ENCODE measurements around the gene ZC3HAV1.

ZC3HAV1 gene

GRCh38 chr7:139004321-139005090 lies 105.0 kb downstream of the ZC3HAV1 start:
- DNase-seq: no peak

GRCh38 chr7:138999414-138999813 lies 110.1 kb downstream of the ZC3HAV1 start:
- DNase-seq: no peak

Measured in NCI-H1092 treated with DMSO at 0.1 percent for 48 hours (cell line).